Measurements from ENCODE around the gene PLCL2.

GRCh38 chr3:17038900-17039553 is 154.3 kb downstream of the PLCL2 start:
- TF ChIP-seq POLR2AphosphoS5 (IDR thresholded peaks at IDR 0.05; ENCODE audit: low read depth) = no peak
- no peak for TF ChIP-seq EZH2phosphoT487 (IDR thresholded peaks at IDR 0.05; ENCODE audit: unreplicated experiment)
- no peak for TF ChIP-seq CREB1 (CRISPR knock-in tag; IDR thresholded peaks at IDR 0.05; ENCODE audit: low read depth)
- no peak for TF ChIP-seq EZH2 (IDR thresholded peaks at IDR 0.05; ENCODE audit: low read depth, unreplicated experiment)
- TF ChIP-seq CTCF (conservative IDR thresholded peaks at IDR 0.05; ENCODE audit: low read depth in 2 of 2) = no peak
- no peak for TF ChIP-seq REST (IDR thresholded peaks at IDR 0.05; ENCODE audit: unreplicated experiment)
- no peak for TF ChIP-seq ZNF114 (CRISPR knock-in tag; IDR thresholded peaks at IDR 0.05)
- no peak for TF ChIP-seq JUNB (IDR thresholded peaks at IDR 0.05; ENCODE audit: unreplicated experiment)
- no peak for TF ChIP-seq NANOG (IDR thresholded peaks at IDR 0.05; ENCODE audit: borderline replicate concordance)
- TF ChIP-seq ETS1 (IDR thresholded peaks at IDR 0.05) = no peak
- TF ChIP-seq STAT1 (IDR thresholded peaks at IDR 0.05; ENCODE audit: unreplicated experiment) = no peak
- TF ChIP-seq ZNF462 (CRISPR knock-in tag; IDR thresholded peaks at IDR 0.05) = no peak

All from GM23338 (cell line).